HG02763 (cell line): ENCODE data around the gene MEAK7.
"Not testable (repeated sequence)": the region's sequence is repeated elsewhere in the genome, so short reads cannot be mapped to it uniquely, and the experiment has no call there.

ENCODE experiments used
- ATAC-seq: cut with Tn5 transposase; IDR thresholded peaks from one replicate; pipeline ENCODE4 v1.9.1; 2021; ENCODE audit warnings: mild to moderate bottlenecking, moderate library complexity; ENCODE audit not compliant: unreplicated experiment

The MEAK7 gene

GRCh38 chr16:84534815-84535214, 30.4 kb upstream of the MEAK7 start:
- ATAC-seq = no peak

DNA sequence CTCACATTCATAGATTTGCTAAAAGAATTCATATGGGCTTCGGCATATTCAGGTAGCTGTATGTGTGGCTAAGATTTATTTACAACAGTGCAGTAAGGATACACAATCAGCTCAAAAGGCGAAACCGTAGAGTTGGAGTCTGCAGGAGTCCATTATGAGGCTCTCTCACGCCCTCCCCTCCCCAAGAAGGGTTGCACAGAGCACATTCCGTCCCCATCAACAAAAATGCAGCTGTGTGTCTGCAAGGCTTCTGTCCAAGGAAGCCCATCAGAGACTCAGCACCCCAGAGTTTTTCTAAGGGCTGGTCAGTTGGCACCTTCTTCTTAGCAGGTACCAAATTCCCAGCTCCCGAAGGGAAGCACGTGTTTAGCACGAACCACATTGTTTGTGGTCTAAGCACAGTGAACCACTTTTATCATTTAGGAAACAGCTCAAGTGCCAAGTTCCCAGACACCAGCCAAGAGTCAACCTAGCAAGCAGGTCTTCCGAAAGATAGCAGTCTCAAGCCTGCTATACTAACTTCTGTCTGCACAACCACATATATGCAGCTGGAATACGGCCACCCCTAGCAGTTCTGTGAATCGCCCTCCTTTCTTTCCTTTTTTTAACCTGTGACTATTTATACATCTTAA, 28.5 kb upstream of the MEAK7 start:
- no peak for ATAC-seq

GRCh38 chr16:84532291-84532724, 27.8 kb upstream of the MEAK7 start:
- ATAC-seq = no peak

- ATAC-seq = no peak
These were observed 27.2 kb upstream of the MEAK7 start for GRCh38 chr16:84531671-84532111.

GRCh38 chr16:84530590-84530989, 26.1 kb upstream of the MEAK7 start:
- ATAC-seq = no peak

DNA sequence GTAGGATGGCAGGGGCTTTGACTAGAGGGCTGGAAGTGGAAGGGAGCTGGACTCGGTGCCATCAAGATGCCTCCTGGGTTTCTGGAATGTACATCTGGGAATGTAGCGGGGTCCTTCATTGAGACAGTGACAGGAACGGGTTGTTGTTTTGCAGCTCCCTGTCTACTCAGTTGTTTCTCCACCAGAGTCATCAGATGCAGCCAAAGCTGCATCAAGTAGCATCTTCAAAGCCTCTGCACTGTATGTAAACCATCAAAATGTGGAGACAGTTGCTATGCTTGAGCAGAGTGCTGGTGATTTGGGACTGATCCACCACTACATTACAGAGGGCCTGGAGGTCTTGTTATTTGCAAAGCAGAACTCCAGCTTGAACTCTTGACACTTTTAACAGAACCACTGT, 25.1 kb upstream of the MEAK7 start:
- no peak for ATAC-seq

DNA sequence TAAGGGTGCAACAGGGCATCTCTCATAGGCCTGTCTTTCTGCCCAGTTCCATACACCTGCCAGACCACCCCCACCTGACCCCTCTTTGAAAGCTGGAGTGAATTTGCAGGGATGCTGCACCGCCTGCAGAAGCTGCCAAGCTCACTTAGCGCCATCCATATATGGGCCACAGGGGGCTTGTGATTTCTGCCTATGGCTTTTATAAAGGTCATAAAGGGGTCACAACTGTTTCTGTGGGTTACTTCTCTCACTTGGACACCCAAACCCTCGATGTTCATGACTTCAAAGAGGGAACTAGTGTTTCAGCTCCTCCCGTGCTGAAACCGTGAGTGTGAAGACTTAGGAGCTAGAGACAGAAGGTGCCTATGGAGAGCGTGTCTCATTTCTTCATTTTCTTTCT, 23.9 kb upstream of the MEAK7 start:
- ATAC-seq = no peak

DNA sequence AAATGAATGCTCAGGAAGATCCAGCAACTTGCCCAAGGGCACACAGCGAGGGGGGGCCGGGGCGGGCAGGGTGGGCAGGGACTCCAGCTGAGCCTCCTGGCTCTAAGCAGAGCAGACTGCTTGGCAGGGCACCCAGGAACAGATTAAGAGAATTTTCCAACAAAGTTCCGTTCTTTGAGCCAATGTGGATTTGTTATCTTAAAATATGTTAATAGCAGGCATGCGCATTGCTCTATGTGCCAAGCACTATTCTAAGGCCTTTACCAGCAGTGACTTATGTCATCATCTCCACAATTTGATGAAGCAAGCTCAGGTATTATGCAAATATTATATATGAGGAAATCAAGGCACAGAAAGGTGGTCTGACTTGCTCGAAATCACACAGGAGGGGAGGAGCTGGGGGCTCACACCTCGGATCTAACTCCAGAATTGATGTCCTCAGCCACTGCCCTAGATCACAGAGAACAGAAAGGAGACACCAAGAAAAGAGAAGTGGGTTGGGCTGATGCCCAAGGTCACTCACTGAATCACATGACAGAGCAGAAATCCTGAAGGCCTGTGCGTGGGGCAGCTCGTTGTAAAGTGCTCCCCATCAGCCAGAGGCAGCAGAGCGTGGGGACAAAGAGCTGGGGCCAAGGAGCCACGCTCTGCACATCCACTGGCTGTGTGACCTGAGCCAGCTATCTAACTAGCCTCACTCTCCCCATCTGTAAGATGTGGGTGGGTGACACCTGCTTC, 23.2 kb upstream of the MEAK7 start:
- ATAC-seq = no peak

- no peak for ATAC-seq
These were observed 22.5 kb upstream of the MEAK7 start for GRCh38 chr16:84526794-84527531.

GRCh38 chr16:84524941-84525581, 20.6 kb upstream of the MEAK7 start:
- ATAC-seq = not testable (repeated sequence)

DNA sequence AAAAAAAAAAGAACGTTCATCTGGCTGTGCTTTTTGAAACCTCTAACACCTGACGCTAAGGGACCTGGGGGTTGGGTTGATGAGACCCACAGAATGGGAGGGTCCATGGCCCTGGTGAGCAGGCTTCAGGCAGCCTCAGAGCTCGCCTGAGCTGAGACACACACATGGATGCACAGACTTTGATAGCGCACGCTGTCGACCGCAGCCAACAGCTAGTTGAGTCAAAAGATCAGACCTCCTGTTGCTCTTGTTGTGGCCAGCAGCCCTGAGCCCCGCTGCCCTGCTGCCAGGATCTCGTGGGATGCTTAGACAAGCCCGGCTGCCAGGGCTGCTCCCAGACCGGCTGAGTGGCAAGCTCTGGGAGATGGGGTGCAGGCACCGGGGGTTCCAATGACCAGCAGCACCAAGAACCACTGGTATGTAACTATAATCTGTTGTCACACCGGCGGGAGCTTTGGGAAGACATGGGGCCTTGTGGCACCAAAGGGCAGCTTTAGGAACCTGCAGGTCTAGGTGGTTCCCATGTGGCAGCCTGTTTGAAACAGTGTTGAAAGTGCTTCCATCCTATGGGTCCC, 20.0 kb upstream of the MEAK7 start:
- no peak for ATAC-seq

DNA sequence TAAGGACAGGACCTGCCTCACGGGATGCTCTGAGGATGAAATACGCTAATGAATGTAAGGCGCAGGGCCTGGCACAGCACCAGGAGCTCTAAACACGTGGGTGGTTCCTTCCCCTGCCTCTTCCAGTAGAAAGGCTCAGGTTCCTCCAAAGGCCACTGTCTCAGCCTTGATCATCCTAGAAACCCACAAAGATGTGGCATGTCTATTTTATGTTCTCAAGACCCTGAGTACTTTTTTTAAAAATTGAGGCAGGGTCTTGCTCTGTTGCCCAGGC, 17.0 kb upstream of the MEAK7 start:
- no peak for ATAC-seq

DNA sequence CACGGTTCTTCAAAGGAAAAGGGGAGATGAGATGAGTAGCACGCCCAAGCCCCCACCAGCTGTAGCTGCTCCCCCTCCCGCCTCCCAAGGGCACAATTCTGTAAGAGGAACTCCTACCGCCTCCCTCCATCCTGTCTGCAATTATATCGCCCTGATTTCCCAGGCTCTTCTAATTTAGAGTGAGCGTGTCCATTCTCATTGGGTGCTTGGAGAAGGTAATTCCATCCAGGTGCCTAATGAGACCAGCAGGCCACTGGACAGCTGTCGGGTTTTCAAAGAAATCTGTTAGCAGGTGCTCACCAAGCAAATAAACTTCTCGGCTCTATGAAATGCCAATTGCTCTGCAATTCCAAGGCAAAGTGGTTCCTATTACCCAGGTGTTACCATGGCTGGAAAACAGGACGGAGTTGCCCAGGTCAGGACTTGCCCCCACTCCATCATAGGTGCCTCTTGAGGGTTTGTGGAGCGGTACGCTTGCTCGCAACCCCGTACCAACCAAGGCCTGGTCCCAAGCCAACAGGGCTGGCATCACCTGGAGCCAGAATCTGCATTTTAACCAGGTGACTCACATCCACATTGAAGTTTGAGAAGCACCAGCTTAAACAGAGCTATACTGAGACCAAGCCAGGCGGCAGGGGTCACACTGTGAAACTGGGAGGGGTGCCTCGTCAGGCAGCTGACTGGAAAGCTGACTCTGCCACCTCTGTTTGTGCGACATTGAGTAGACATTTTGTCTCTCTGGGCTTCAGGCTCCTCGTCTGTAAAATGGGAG, 16.5 kb upstream of the MEAK7 start:
- ATAC-seq = no peak

GRCh38 chr16:84519855-84520254, 15.4 kb upstream of the MEAK7 start:
- no peak for ATAC-seq

DNA sequence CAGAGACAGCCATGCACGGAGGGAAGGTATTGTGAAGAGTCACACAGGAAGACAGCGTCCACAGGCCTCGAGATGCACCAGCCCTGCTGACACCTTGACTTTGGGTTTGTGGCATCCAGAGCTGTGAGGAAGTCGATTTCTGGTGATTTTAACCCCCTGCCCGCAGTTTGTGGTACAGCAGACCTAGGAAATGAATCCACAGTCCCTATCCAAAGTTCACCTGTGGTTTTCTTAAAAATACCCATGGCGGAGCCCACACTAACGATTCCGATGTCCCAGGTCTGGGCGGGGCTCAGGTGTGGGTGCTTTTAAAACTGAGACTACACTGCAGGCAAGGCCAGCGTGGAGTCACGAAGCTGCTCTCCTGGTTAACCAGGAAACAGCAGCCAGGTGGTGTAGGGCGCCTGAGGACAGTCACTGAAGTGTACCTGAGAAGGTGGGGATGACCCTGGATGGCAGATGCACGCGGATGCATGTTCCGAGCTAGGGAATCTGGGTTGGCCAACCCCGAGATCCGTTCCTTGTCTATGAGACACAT, 14.4 kb upstream of the MEAK7 start:
- no peak for ATAC-seq

DNA sequence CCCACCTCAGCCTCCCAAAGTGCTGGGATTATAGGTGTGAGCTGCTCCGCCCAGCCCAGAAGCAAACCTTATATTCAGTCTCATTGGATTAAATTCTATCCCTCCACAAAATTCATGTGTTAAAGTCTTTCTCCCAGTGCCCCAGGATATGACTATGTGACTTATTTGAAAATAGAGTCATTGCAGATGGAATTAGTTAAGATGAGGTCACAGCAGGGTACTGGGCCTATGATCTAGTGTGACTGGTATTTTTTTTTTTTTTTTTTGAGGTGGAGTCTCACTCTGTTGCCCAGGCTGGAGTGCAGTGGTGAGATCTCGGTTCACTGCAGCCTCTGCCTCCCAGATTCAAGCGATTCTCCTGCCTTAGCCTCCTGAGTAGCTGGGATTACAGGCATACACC, 13.8 kb upstream of the MEAK7 start:
- not testable (repeated sequence) for ATAC-seq

- ATAC-seq = no peak
These were observed 12.9 kb upstream of the MEAK7 start for GRCh38 chr16:84517366-84517765.

DNA sequence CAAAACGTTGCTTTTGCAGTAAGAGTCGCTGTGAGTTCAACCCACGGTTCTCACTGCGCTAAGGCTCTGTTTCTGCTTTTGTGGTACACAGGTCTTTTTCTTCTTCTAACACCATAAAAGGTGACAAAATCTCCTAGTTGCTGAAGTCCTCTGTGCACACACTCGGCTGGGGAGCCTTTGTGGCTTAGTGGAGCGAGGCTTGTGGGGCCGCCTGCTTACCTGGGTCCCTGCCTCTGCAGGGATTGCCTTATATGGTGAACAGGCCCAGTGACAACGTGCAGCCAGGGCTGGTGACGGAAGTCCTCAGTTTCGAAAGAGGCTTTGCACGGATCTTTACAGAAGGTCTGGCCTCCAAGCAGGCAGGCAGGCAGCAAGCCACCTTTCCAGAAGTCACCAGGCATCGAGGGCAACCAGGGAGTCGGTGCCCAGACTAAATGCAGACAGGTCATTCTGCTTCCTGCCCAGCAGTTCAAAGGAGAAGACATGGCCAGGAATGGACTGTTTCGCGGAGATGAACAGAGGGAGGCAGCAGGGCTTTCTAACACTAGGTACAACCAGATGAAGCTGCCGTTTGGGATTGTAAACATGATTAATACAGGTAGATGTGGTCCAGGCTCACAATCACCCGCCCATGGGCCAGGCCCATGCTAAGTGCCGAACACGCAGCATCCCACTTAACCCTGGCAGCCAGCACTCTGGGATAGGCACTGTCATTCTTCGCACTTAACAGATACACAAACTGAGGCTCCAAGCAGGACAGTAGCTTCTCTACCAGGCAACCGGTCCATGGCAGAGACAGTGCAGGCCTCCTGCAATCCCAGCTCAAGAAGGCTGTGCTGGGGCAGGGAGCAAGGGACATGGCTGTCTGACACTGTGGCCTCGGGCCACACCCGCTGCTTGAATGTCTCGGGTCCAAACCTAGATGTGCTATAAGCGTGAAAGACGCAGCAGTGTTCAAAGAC, 10.7 kb upstream of the MEAK7 start:
- ATAC-seq = peak; percentile 65

DNA sequence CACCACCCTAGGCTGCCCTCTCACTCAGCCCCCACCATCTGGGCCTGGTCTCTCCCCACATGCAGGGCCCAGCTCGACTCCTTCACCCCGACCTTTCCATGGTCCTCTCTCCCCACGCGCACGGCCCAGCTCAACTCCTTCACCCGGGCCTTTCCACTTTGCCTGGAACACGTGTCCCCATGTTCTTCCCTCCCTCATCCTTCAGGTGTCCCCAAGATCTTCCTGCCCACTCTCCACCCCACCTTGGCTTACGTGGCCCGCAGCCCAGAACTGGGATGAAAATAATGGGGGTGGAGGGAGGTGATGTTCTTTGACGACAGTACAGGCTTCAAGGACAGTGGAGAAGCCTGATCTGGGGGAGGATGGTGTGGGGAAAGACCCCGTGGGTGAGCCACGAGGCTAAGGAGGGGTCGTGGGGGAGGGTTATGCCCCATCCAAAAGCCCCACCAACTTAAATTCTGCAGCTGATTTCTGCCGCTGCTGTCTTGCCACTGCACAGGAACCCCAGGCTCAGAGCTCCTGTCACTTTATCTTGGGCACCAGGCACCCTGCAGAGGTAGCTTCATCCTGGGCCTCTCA, 9.9 kb upstream of the MEAK7 start:
- peak; percentile 23 for ATAC-seq
